KMS-11 (cell line): Measurements from ENCODE around the gene RAB44.

ENCODE experiments used
- H2AFZ ChIP-seq: fragments of 200-600 bp; sonication (generic); 2 replicates; pipeline ENCODE4 v1.6.1; 2016; ENCODE audit warnings: antibody characterized with exemption, mixed run types, low read depth
- H3K27ac ChIP-seq: fragments of 200-600 bp; sonication (generic); 2 replicates; pipeline ENCODE4 v1.6.1; 2016; ENCODE audit warnings: mild to moderate bottlenecking, mixed run types
- H3K27me3 ChIP-seq: fragments of 200-600 bp; sonication (generic); 2 replicates; pipeline ENCODE4 v1.6.1; 2017; ENCODE audit warnings: mild to moderate bottlenecking, low read depth, mixed run types, moderate library complexity; ENCODE audit not compliant: insufficient read depth
- H3K36me3 ChIP-seq: fragments of 200-600 bp; sonication (generic); 2 replicates; pipeline ENCODE4 v1.6.1; 2017; ENCODE audit warnings: mild to moderate bottlenecking, mixed run types; ENCODE audit not compliant: insufficient read depth
- H3K4me1 ChIP-seq: fragments of 200-600 bp; sonication (generic); 2 replicates; pipeline ENCODE4 v1.6.1; 2016; ENCODE audit warnings: mild to moderate bottlenecking, low read depth, mixed run types; ENCODE audit not compliant: poor library complexity, severe bottlenecking
- H3K4me2 ChIP-seq: fragments of 200-600 bp; sonication (generic); 2 replicates; pipeline ENCODE4 v1.7.0; 2016; ENCODE audit warnings: mild to moderate bottlenecking, mixed run types
- H3K4me3 ChIP-seq: fragments of 200-600 bp; sonication (generic); IDR thresholded peaks from 2 replicates; pipeline ENCODE4 v1.6.1; 2017; ENCODE audit warnings: low read depth, low read length, mixed read lengths; ENCODE audit not compliant: insufficient read depth
- H3K79me2 ChIP-seq: fragments of 200-600 bp; sonication (generic); 2 replicates; pipeline ENCODE4 v1.6.1; 2016; ENCODE audit warnings: low read depth, mixed run types; ENCODE audit not compliant: insufficient read depth
- H3K9ac ChIP-seq: fragments of 200-600 bp; sonication (generic); 2 replicates; pipeline ENCODE4 v1.6.1; 2016; ENCODE audit warnings: mild to moderate bottlenecking, mixed run types
- H4K20me1 ChIP-seq: fragments of 200-600 bp; sonication (generic); 2 replicates; pipeline ENCODE4 v1.6.1; 2016; ENCODE audit warnings: mild to moderate bottlenecking, mixed run types; ENCODE audit not compliant: insufficient read depth
- TF ChIP-seq, protein P1 (sequence below): fragments of 200-600 bp; sonication (generic); conservative IDR thresholded peaks from 2 replicates; pipeline ENCODE4 v1.6.1; 2017; ENCODE audit warnings: low read depth, mild to moderate bottlenecking, antibody characterized with exemption, low read length, moderate library complexity, mixed read lengths

Gene RAB44

DNA sequence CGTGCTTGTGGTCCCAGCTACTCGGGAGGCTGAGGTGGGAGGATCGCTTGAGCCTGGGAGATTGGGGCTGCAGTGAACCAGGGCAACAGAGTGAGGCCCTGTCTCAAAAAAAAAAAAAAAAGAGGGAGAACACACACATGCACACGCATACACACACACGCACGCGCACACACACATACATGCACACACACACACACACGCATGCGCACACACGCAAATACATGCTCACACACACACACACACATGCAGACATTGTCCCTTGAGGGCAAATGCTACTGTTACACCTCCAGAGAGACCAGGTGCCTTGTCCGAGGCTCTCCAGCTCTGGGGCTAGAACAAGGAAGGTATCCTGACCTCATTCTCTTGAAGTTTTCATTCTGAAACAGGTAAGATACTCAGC is 64.5 kb downstream of the RAB44 start:
- H2AFZ ChIP-seq: no peak overlapping the region
- TF ChIP-seq, protein P1, sequence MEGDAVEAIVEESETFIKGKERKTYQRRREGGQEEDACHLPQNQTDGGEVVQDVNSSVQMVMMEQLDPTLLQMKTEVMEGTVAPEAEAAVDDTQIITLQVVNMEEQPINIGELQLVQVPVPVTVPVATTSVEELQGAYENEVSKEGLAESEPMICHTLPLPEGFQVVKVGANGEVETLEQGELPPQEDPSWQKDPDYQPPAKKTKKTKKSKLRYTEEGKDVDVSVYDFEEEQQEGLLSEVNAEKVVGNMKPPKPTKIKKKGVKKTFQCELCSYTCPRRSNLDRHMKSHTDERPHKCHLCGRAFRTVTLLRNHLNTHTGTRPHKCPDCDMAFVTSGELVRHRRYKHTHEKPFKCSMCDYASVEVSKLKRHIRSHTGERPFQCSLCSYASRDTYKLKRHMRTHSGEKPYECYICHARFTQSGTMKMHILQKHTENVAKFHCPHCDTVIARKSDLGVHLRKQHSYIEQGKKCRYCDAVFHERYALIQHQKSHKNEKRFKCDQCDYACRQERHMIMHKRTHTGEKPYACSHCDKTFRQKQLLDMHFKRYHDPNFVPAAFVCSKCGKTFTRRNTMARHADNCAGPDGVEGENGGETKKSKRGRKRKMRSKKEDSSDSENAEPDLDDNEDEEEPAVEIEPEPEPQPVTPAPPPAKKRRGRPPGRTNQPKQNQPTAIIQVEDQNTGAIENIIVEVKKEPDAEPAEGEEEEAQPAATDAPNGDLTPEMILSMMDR: no peak
- H3K79me2 ChIP-seq: no peaks in the 10 kb centered on the region
- H3K9ac ChIP-seq: no peak overlapping the region
- H3K4me2 ChIP-seq: no peak overlapping the region
- peaks cover 13% of the 10 kb centered on the region for H3K4me1 ChIP-seq
- no peaks in the 10 kb centered on the region for H3K36me3 ChIP-seq
- no peaks in the 10 kb centered on the region for H4K20me1 ChIP-seq
- no peaks in the 10 kb centered on the region; the same call in 1 of the 2 replicates for H3K27me3 ChIP-seq
- no peak overlapping the region for H3K27ac ChIP-seq
- H3K4me3 ChIP-seq: no peak overlapping the region

DNA sequence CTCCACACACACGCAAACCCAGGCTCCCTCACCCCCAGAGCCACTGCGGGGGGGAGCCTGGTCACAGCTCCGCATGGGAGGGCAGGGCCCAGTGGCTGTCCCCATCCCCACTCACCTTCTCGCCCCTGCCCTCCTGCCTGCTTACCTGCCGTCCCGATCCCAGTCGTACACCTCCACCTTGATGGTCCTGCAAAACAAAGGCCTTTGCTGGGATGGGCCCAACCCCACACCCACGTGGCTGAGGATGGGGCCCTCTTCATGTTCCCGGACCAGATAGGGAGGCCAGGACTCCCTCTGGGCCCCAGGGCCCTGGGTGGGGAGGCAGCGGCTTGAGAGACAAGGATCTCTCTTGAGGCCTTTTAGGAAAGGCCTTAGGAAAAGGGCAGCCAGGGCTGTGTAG is 67.6 kb downstream of the RAB44 start:
- Histone ChIP-seq H3K9ac (no peak overlapping the region), H3K4me1 (peaks cover 5% of the 10 kb centered on the region), H3K79me2 (no peaks in the 10 kb centered on the region), H3K4me3 (no peak overlapping the region), H4K20me1 (no peaks in the 10 kb centered on the region), H2AFZ (no peak overlapping the region), H3K27ac (no peak overlapping the region), H3K36me3 (no peaks in the 10 kb centered on the region), H3K27me3 (no peaks in the 10 kb centered on the region; the same call in 1 of the 2 replicates), H3K4me2 (no peak overlapping the region)
- TF ChIP-seq, protein P1: no peak

DNA sequence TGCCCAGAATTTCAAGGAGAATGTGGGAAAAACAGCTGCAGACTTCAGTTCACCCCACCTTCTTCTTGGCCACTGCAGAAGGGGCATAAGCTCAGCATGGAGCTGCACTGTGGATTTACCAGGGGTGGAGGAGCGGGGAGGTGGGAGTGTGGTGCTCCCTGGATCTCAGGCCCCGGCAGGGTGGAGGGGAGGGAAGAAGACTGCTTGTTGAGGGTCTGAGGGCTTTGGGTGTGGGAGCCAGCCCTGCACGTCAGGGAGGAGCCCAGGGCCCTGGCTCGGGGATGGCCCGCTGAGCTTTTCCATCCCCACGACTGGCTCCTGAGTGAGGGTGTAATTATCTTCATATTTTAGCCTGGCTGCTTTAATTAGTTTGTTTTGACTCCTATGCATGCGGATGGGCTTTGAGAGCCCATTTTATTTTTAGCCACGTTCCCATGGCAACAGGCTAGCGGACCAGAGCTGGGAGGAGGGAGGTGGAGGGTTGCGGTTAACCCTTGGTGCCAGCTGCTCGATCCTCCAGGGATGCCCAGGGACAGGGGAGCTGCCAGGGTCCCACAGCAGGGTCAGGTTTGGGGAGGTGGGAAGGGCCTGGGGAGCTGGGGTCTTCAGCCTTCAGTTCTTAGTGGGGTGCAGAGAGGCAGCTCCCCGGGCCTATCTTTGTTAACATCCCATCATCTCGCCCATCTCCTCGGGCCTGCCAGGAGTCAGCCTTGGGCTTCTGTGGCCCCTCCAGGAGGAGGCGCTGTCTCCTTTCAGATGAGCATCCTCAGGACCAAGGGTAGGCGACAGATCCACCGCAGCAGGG is 68.2 kb downstream of the RAB44 start:
- TF ChIP-seq, protein P1: peak; percentile 89
- H3K4me3 ChIP-seq: no peak overlapping the region
- no peak overlapping the region for H3K9ac ChIP-seq
- no peaks in the 10 kb centered on the region for H4K20me1 ChIP-seq
- H3K27ac ChIP-seq: no peak overlapping the region
- H2AFZ ChIP-seq: no peak overlapping the region
- no peaks in the 10 kb centered on the region for H3K36me3 ChIP-seq
- no peak overlapping the region; the same call in 1 of the 2 replicates for H3K4me2 ChIP-seq
- H3K4me1 ChIP-seq: peaks cover 5% of the 10 kb centered on the region
- no peaks in the 10 kb centered on the region for H3K79me2 ChIP-seq
- H3K27me3 ChIP-seq: no peaks in the 10 kb centered on the region; the same call in 1 of the 2 replicates

DNA sequence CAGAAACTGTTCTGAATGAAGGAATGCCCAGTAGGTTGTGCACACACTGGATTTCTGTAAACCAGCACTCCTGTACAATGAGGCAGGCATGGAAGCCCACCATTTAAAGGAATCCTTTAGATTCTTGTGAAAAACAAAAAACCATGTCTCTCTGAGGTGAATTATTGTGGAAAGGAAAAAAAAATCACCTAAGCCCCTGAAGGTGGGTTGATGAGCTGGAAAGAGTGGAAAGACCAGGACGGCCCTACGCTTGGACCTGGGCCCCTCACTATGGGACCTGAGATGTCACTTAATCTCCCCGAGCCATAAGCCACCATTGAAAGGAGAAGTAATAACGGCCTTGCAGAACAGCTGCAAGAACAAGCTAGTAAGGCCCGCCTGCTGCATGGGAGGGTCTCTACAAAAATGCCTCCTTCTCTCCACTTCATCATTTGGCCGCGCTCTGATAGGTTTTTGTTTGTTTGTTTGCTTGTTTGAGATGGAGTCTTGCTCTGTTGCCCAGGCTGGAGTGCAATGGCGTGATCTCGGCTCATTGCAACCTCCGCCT is 68.8 kb downstream of the RAB44 start:
- no peak overlapping the region for H3K9ac ChIP-seq
- peaks cover 5% of the 10 kb centered on the region for H3K4me1 ChIP-seq
- H3K4me2 ChIP-seq: no peak overlapping the region
- H3K4me3 ChIP-seq: no peak overlapping the region
- H4K20me1 ChIP-seq: no peaks in the 10 kb centered on the region
- H3K79me2 ChIP-seq: no peaks in the 10 kb centered on the region
- no peak overlapping the region for H3K27ac ChIP-seq
- no peak overlapping the region for H2AFZ ChIP-seq
- no peaks in the 10 kb centered on the region for H3K36me3 ChIP-seq
- TF ChIP-seq, protein P1: peak; percentile 47
- no peaks in the 10 kb centered on the region; the same call in 1 of the 2 replicates for H3K27me3 ChIP-seq
